ENCODE results near the gene AKIRIN1. TPM values are rescaled to one million over a fixed set of nuclear protein-coding genes. Genes with fewer than 3 reads are reported as not detected.

Gene AKIRIN1, protein sequence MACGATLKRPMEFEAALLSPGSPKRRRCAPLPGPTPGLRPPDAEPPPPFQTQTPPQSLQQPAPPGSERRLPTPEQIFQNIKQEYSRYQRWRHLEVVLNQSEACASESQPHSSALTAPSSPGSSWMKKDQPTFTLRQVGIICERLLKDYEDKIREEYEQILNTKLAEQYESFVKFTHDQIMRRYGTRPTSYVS
- total RNA-seq (10 to 100 TPM; 25.8 to 71.3 (median 42.9) TPM), polyA plus RNA-seq (10 to 100 TPM in 2 of 3 donors, 1 to 10 TPM in 1; 9.1 to 56.0 (median 14.8) TPM)
- long read RNA-seq, donor 1, transcript AKIRIN1-202 (5 exons, 2,741 nt), result major isoform, 36 of 44 reads
- long read RNA-seq, donor 1, partial matches to known transcripts, result 5 of 44 reads
- long read RNA-seq, donor 1, other reads (novel, unspliced or antisense), result 0 of 44 reads
- long read RNA-seq, donor 2, transcript AKIRIN1-202 (5 exons, 2,741 nt), result major isoform, 20 of 21 reads
- long read RNA-seq, donor 2, partial matches to known transcripts, result 0 of 21 reads
- long read RNA-seq, donor 2, other reads (novel, unspliced or antisense), result 0 of 21 reads
- long read RNA-seq, donor 3, transcript AKIRIN1-202 (5 exons, 2,741 nt), result major isoform, 28 of 38 reads
- long read RNA-seq, donor 3, partial matches to known transcripts, result 7 of 38 reads
- long read RNA-seq, donor 3, other reads (novel, unspliced or antisense), result 0 of 38 reads
- long read RNA-seq, donor 4, transcript AKIRIN1-202 (5 exons, 2,741 nt), result major isoform, 26 of 32 reads
- long read RNA-seq, donor 4, partial matches to known transcripts, result 1 of 32 reads
- long read RNA-seq, donor 4, other reads (novel, unspliced or antisense), result 5 of 32 reads
- long read RNA-seq, donor 5, transcript AKIRIN1-203 (4 exons, 1,243 nt), result minor isoform, 5 of 135 reads
- long read RNA-seq, donor 5, transcript AKIRIN1-202 (5 exons, 2,741 nt), result major isoform, 128 of 135 reads
- long read RNA-seq, donor 5, partial matches to known transcripts, result 1 of 135 reads
- long read RNA-seq, donor 5, other reads (novel, unspliced or antisense), result 1 of 135 reads
- long read RNA-seq, donor 6, transcript AKIRIN1-202 (5 exons, 2,741 nt), result major isoform, 12 of 14 reads
- long read RNA-seq, donor 6, partial matches to known transcripts, result 0 of 14 reads
- long read RNA-seq, donor 6, other reads (novel, unspliced or antisense), result 2 of 14 reads
- long read RNA-seq, donor 7, transcript AKIRIN1-202 (5 exons, 2,741 nt), result major isoform, 18 of 24 reads
- long read RNA-seq, donor 7, partial matches to known transcripts, result 6 of 24 reads
- long read RNA-seq, donor 7, other reads (novel, unspliced or antisense), result 0 of 24 reads
- long read RNA-seq, donor 8, transcript AKIRIN1-202 (5 exons, 2,741 nt), result major isoform, 48 of 52 reads
- long read RNA-seq, donor 8, partial matches to known transcripts, result 0 of 52 reads
- long read RNA-seq, donor 8, other reads (novel, unspliced or antisense), result 0 of 52 reads
- long read RNA-seq, donor 9, transcript AKIRIN1-202 (5 exons, 2,741 nt), result major isoform, 24 of 33 reads
- long read RNA-seq, donor 9, partial matches to known transcripts, result 7 of 33 reads
- long read RNA-seq, donor 9, other reads (novel, unspliced or antisense), result 0 of 33 reads
- long read RNA-seq, donor 10, transcript AKIRIN1-202 (5 exons, 2,741 nt), result major isoform, 15 of 16 reads
- long read RNA-seq, donor 10, partial matches to known transcripts, result 0 of 16 reads
- long read RNA-seq, donor 10, other reads (novel, unspliced or antisense), result 0 of 16 reads

DNA sequence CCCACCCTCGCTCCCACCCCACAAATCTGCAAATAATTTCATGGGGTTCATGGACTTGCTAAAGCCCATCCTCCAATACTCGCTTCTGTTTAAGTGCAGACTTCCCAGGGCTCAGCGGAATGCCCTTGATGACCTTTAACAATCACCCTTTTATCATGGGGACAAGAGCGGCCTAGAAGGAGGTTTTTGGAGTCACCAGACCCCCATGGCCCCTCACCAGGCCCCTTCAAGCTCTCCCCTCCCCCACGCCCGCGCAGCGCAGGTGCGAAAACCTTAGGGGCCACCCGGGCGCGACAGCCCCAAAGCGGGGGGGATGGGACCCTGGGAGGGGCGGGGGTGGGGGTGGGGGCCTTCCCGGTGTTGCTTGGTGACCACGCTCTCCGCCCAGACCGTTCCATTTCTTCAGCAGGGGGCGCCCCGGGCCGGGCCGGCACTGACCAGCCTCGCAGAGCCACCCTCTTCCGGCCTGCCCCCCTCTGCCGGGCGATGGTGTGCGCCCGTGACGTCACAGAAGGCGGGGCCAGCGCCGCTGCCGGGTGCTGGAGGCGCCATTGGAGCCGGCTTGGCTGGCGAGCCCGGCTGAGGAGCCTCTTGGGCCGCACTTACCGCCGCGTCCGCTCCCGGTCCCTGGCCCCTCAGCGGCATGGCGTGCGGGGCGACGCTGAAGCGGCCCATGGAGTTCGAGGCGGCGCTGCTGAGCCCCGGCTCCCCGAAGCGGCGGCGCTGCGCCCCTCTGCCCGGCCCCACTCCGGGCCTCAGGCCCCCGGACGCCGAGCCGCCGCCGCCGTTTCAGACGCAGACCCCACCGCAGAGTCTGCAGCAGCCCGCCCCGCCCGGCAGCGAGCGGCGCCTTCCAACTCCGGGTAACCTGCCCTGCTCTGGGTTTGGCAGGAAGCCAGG, at the start of gene AKIRIN1:
Gene AKIRIN1 (plus strand): TSS at position 539 of the 900 bp plus-strand sequence. CDS start 105 bp downstream, at position 644.
- peak; percentile 98 to 100 (median 99) for DNase-seq
- peak; percentile 86 to 95 for TF ChIP-seq POLR2A (IDR thresholded peaks at IDR 0.05)
- TF ChIP-seq, protein P1, sequence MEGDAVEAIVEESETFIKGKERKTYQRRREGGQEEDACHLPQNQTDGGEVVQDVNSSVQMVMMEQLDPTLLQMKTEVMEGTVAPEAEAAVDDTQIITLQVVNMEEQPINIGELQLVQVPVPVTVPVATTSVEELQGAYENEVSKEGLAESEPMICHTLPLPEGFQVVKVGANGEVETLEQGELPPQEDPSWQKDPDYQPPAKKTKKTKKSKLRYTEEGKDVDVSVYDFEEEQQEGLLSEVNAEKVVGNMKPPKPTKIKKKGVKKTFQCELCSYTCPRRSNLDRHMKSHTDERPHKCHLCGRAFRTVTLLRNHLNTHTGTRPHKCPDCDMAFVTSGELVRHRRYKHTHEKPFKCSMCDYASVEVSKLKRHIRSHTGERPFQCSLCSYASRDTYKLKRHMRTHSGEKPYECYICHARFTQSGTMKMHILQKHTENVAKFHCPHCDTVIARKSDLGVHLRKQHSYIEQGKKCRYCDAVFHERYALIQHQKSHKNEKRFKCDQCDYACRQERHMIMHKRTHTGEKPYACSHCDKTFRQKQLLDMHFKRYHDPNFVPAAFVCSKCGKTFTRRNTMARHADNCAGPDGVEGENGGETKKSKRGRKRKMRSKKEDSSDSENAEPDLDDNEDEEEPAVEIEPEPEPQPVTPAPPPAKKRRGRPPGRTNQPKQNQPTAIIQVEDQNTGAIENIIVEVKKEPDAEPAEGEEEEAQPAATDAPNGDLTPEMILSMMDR (IDR thresholded peaks at IDR 0.05), result peak in 3 of 6 experiments; percentile 17 to 35 (median 25)

DNA sequence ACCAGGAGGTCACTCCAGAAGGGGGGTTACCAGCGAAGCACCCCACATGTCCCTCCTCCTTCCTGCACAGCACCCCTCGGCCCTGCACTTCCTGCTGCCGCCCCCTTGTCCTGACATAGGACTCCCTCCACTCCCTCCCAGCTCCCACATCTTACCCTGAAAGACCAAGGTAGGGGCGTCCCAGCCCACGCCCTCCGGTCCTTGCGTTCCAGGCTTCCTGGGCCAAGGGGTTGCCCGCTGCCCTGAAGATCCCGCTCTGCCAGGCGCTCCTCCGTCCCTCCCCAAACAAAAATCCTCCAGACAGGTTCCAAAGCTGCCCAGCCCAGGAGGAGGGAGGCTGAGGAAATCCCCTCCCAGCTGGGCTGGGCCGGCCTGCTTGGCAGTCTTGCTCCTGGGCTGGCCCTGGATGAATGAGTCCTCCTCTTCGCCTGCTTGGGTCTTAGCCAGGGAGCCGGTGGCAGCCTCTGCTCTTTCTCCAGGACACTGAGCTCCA, 49.5 kb upstream of the AKIRIN1 start, which contains the start of gene RHBDL2:
Gene RHBDL2 (minus strand): TSS at position 304 of the 493 bp plus-strand sequence. CDS start 22,618 bp downstream, outside the sequence.
- 28 to 49% (median 43%) methylated on average over 12 to 14 of the region's 14 CpGs for WGBS, 4 donors
- no peaks in the 10 kb centered on the region for H3K4me1 ChIP-seq (replicated peaks in 1 of 2)
- H3K27me3 ChIP-seq, result no peaks in the 10 kb centered on the region
- intact Hi-C loops (cut with DNase I), result no loop called here
- peak within 1 kb of the TSS in 2 of 4 donors; percentile 10 to 52 for H3K4me3 ChIP-seq
- no peak within 1 kb of the TSS for H3K27ac ChIP-seq
- DNase-seq, result peak; percentile 65 to 84 (median 77)
- H3K9me3 ChIP-seq (replicated peaks in 1 of 3), result no peaks in the 10 kb centered on the region
- no peak for TF ChIP-seq POLR2A (IDR thresholded peaks at IDR 0.05)
- TF ChIP-seq, protein P1 (IDR thresholded peaks at IDR 0.05), result no peak
- H3K36me3 ChIP-seq (replicated peaks in 1 of 2), result no peaks in the 10 kb centered on the region

More for the DNA sequence above, at the start of gene AKIRIN1:
- Histone ChIP-seq H3K27me3 (no peaks in the 10 kb centered on the region), H3K9me3 (replicated peaks in 1 of 3) (no peaks in the 10 kb centered on the region), H3K27ac (peak within 1 kb of the TSS; percentile 69 to 95 (median 90)), H3K36me3 (replicated peaks in 1 of 2) (no peaks in the 10 kb centered on the region), H3K4me1 (replicated peaks in 1 of 2) (peaks cover 15 to 24% of the 10 kb centered on the region in 2 donors), H3K4me3 (peak within 1 kb of the TSS; percentile 20 to 87 (median 69))
- intact Hi-C loops (cut with DNase I), result loop anchor here in 1 of 2 donors (5.0 kb wide), 1 partner anchor 119 kb away; the partner anchor contains the start of gene MYCBP
- 0 to 6% (median 1%) methylated on average over 4 to 76 of the region's 76 CpGs for WGBS, 4 donors
